ENCODE measurements around the gene ZC3H18. TPM values are rescaled to one million over a fixed set of nuclear protein-coding genes. Genes with fewer than 3 reads are reported as not detected.

ZC3H18 gene
- total RNA-seq, 6 experiments from 2014 or later: 37.9 to 49.3 (median 42.8) TPM

DNA sequence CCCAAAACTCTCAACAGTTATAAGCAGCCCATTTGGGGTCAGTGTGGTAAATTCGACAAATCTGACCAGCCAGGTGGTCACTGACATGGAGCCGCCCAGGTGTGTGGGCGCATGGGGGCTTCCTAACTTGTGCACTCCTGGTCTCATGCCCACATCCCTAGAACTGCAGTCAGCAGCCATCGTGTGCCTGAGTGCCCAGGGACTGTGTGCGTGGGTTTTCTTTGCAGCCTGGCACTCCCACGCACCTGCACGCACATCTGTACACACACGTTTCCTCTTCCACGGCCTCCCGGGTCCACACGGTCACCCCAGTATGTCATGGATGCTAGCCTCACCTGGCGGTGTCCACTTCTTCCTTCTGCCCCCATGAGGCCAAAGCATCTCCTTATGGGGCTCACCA, 38.9 kb upstream of the ZC3H18 start:
- Mint-ChIP-seq H3K27ac (no peak overlapping the region), H3K27me3 (ENCODE audit: insufficient read depth) (peaks cover 2% of the 10 kb centered on the region; the same call in 1 of the 2 replicates), H3K9me3 (no peaks in the 10 kb centered on the region), H3K4me3 (no peak overlapping the region), H3K4me1 (ENCODE audit: low read depth) (peaks cover 6% of the 10 kb centered on the region; the same call in 1 of the 2 replicates), H3K36me3 (ENCODE audit: low read depth) (no peaks in the 10 kb centered on the region; the same call in 1 of the 2 replicates)
- DNase-seq: no peak
- TF ChIP-seq, protein P1, sequence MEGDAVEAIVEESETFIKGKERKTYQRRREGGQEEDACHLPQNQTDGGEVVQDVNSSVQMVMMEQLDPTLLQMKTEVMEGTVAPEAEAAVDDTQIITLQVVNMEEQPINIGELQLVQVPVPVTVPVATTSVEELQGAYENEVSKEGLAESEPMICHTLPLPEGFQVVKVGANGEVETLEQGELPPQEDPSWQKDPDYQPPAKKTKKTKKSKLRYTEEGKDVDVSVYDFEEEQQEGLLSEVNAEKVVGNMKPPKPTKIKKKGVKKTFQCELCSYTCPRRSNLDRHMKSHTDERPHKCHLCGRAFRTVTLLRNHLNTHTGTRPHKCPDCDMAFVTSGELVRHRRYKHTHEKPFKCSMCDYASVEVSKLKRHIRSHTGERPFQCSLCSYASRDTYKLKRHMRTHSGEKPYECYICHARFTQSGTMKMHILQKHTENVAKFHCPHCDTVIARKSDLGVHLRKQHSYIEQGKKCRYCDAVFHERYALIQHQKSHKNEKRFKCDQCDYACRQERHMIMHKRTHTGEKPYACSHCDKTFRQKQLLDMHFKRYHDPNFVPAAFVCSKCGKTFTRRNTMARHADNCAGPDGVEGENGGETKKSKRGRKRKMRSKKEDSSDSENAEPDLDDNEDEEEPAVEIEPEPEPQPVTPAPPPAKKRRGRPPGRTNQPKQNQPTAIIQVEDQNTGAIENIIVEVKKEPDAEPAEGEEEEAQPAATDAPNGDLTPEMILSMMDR (IDR thresholded peaks at IDR 0.05): no peak

DNA sequence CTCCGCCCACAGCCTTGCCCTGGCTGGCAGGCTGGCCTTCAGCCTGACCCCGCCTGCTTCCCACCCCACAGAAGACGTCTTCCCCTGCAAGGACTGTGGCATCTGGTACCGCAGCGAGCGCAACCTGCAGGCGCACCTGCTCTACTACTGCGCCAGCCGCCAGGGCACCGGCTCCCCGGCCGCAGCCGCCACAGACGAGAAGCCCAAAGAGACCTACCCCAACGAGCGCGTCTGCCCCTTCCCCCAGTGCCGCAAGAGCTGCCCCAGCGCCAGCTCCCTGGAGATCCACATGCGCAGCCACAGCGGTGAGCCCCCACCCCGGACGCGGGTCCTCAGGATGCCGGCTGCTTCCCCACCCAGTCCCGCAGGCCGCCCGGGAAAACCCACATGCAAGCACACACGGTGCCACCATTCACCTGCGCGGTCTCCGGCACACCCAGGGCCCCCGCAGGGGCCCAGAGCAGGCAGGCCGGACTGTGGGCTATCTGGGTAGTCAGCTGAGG, 38.2 kb upstream of the ZC3H18 start:
- Mint-ChIP-seq H3K9me3 (no peaks in the 10 kb centered on the region), H3K36me3 (ENCODE audit: low read depth) (no peaks in the 10 kb centered on the region; the same call in 1 of the 2 replicates), H3K27ac (no peak overlapping the region), H3K4me1 (ENCODE audit: low read depth) (peaks cover 6% of the 10 kb centered on the region; the same call in 1 of the 2 replicates), H3K4me3 (no peak overlapping the region), H3K27me3 (ENCODE audit: insufficient read depth) (peaks cover 2% of the 10 kb centered on the region; the same call in 1 of the 2 replicates)
- TF ChIP-seq, protein P1 (IDR thresholded peaks at IDR 0.05): no peak
- no peak for DNase-seq

DNA sequence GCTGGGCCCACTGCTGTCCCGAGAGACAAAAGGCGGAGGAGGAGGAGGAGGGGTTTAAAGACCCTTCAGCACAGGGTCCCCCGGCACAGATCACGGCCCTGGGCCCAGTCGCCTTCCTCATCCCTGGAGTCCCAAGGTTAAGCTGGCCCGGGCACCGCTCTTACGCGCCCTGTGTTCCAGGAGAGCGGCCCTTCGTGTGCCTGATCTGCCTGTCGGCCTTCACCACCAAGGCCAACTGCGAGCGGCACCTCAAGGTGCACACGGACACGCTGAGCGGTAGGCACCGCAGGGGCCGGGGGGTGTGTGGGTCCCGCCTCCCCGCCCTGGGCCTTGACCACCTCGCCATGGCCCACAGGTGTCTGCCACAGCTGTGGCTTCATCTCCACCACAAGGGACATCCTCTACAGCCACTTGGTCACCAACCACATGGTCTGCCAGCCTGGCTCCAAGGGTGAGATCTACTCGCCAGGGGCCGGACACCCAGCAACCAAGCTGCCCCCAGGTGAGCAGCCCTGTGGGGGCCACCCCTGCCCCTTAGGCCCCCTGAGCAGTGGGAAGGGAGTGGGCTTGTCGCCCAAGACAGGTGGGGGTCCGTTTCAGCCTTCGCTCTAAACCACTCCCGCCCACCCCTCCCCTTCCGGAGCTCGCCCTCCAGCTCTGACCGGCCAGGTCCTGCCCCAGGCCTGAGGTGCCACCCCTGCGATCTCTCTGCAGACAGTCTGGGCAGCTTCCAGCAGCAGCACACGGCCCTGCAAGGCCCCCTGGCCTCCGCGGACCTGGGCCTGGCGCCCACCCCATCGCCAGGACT, 37.6 kb upstream of the ZC3H18 start:
- peaks cover 6% of the 10 kb centered on the region; the same call in 1 of the 2 replicates for H3K4me1 Mint-ChIP-seq (ENCODE audit: low read depth)

DNA sequence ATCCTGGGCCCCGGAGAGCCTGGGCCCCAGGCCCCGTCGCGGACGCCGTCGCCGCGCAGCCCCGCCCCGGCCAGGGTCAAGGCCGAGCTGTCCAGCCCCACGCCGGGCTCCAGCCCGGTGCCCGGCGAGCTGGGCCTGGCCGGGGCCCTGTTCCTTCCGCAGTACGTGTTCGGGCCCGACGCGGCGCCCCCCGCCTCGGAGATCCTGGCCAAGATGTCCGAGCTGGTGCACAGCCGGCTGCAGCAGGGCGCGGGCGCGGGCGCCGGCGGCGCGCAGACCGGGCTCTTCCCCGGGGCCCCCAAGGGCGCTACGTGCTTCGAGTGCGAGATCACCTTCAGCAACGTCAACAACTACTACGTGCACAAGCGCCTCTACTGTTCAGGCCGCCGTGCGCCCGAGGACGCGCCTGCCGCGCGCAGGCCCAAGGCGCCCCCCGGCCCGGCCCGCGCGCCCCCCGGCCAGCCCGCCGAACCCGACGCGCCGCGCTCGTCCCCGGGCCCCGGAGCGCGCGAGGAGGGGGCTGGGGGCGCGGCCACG, 36.8 kb upstream of the ZC3H18 start:
- Mint-ChIP-seq H3K4me3 (no peak overlapping the region), H3K27ac (no peak overlapping the region), H3K4me1 (ENCODE audit: low read depth) (peaks cover 6% of the 10 kb centered on the region; the same call in 1 of the 2 replicates), H3K36me3 (ENCODE audit: low read depth) (no peaks in the 10 kb centered on the region; the same call in 1 of the 2 replicates), H3K27me3 (ENCODE audit: insufficient read depth) (peaks cover 2% of the 10 kb centered on the region; the same call in 1 of the 2 replicates), H3K9me3 (no peaks in the 10 kb centered on the region)
- DNase-seq: peak; percentile 16
- TF ChIP-seq, protein P1 (IDR thresholded peaks at IDR 0.05): no peak

More for the DNA sequence above, 37.6 kb upstream of the ZC3H18 start:
- TF ChIP-seq, protein P1 (IDR thresholded peaks at IDR 0.05): no peak
- Mint-ChIP-seq H3K36me3 (ENCODE audit: low read depth) (no peaks in the 10 kb centered on the region; the same call in 1 of the 2 replicates), H3K27me3 (ENCODE audit: insufficient read depth) (peaks cover 2% of the 10 kb centered on the region; the same call in 1 of the 2 replicates), H3K27ac (no peak overlapping the region), H3K9me3 (no peaks in the 10 kb centered on the region), H3K4me3 (no peak overlapping the region)
- DNase-seq: no peak

DNA sequence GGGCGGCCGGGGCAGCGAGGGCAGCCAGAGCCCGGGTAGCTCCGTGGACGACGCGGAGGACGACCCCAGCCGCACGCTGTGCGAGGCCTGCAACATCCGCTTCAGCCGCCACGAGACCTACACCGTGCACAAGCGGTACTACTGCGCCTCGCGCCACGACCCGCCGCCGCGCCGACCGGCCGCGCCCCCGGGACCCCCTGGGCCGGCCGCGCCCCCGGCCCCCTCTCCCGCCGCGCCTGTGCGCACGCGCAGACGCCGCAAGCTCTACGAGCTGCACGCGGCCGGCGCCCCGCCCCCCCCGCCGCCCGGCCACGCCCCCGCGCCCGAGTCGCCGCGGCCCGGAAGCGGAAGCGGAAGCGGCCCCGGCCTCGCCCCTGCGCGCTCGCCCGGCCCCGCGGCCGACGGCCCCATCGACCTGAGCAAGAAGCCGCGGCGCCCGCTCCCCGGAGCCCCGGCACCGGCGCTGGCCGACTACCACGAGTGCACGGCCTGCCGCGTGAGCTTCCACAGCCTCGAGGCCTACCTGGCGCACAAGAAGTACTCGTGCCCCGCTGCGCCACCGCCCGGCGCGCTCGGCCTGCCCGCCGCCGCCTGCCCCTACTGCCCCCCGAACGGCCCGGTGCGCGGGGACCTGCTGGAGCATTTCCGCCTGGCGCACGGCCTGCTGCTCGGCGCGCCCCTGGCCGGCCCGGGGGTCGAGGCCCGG, 36.1 kb upstream of the ZC3H18 start:
- peaks cover 6% of the 10 kb centered on the region; the same call in 1 of the 2 replicates for H3K4me1 Mint-ChIP-seq (ENCODE audit: low read depth)
- H3K27ac Mint-ChIP-seq: no peak overlapping the region
- no peaks in the 10 kb centered on the region for H3K9me3 Mint-ChIP-seq
- DNase-seq: peak; percentile 15
- TF ChIP-seq, protein P1 (IDR thresholded peaks at IDR 0.05): no peak
- H3K36me3 Mint-ChIP-seq (ENCODE audit: low read depth): no peaks in the 10 kb centered on the region; the same call in 1 of the 2 replicates
- H3K27me3 Mint-ChIP-seq (ENCODE audit: insufficient read depth): peaks cover 7% of the 10 kb centered on the region
- no peak overlapping the region for H3K4me3 Mint-ChIP-seq
